ENCODE results near the gene IGF1R.

IGF1R gene

DNA sequence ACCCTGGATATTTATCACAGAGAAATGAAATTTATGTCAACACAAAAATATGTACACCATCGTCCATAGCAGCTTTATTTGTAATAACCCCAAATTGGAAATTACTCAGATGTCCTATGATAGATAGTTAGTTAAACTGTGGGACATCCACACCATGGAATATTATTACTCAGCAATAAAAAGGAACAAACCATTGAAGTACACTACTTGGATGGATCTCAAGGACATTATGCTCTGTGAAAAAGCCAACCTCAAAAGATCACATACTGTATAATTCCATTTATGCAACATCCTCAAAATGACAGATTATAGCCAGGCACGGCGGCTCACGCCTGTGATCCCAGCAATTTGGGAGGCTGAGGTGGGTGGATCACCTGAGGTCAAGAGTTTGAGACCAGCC, 246.0 kb downstream of the IGF1R start:
- H3K9me3 Mint-ChIP-seq: no peaks in the 10 kb centered on the region
- no peak for ATAC-seq (replicated peaks; ENCODE audit: extremely low read depth, poor library complexity, severe bottlenecking)
- no peaks in the 10 kb centered on the region for H3K36me3 Mint-ChIP-seq (ENCODE audit: insufficient read depth)

DNA sequence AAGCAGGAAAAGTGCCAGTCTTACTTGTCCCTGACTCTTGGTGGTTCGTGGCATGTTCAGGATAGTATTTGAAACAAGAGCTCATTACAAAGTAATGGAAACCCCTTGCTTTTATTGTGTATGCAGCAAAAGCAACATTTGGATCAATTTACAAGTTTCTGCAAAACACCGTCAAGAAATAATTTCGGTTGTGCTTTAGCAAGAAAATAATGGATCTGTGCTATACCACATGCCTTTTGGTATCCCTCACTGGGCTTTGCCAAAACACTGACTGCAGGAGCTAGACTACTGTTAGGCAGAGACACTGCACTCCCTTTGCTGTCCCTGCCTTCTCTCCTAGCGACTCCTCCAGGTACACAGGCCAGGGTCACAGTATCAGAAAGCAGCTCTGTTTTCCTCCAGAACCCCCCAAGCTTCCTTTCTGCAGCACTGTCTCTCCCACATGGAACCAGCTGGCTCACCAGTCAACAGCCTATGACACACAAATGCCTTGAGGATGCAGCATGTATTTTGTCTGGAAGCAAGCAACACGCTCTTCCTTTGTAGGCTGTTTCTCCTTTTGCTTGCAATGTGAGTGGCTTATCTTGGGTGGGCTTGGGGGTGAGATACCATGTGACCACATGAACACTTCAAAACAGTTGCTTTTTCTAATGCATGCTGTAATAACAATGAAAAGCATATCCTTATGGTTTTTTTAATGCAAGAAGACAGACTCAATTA, 247.8 kb downstream of the IGF1R start:
- Mint-ChIP-seq H3K4me1 (no peaks in the 10 kb centered on the region), H3K4me3 (no peak overlapping the region), H3K9me3 (no peaks in the 10 kb centered on the region), H3K27ac (ENCODE audit: low read depth) (no peak overlapping the region), H3K27me3 (peaks cover 17% of the 10 kb centered on the region), H3K36me3 (ENCODE audit: insufficient read depth) (no peaks in the 10 kb centered on the region)
- ATAC-seq (replicated peaks; ENCODE audit: extremely low read depth, poor library complexity, severe bottlenecking) (no peak), DNase-seq (ENCODE audit: low spot score in 2 of 2) (no peak)

More for the DNA sequence above, 246.0 kb downstream of the IGF1R start:
- no peak for DNase-seq (ENCODE audit: low spot score in 2 of 2)
- peaks cover 17% of the 10 kb centered on the region for H3K27me3 Mint-ChIP-seq
- no peak overlapping the region for H3K27ac Mint-ChIP-seq (ENCODE audit: low read depth)
- H3K4me1 Mint-ChIP-seq: no peaks in the 10 kb centered on the region
- H3K4me3 Mint-ChIP-seq: no peak overlapping the region

DNA sequence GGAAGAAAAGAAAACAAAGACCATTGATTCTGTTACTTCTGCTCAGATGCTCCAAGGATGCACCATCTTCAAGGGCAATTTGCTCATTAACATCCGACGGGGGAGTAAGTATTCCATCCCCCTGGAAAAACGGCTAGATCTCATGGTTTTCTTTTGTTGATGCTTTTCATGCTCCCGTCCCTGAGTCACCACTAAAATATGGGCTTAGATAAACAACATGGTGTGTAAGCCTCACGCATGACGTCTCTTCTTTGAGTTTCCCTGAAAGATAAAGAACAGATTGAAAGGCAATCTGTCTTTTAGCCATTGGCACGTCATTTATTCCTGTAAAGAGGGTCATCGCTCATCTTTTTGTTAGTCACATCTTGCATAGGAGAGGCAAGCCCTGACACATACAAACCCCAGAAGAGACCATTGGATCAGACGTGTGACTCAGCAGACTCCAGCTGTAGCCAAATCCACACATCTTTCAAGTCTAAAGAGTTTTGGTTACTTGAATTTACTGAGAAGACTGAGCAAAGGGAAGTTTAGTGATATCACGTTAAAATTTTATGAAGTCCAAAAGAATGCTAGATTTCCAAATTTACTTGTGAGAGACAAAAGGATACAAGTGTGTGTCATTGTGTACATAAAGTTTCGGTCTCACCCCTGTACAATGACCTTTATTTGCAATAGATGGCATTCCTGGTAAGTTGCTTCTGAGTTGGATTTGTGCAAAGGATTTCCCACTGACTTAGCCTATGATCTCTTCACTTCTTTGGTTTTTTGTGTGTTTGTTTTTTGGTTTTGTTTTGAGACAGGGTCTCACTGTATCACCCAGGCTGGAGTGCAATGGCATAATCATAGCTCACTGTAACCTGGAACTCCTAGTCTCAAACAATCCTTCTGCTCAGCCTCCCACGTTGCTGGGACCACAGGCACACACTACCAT, 248.7 kb downstream of the IGF1R start:
- no peak overlapping the region for H3K27ac Mint-ChIP-seq (ENCODE audit: low read depth)
- no peak for DNase-seq (ENCODE audit: low spot score in 2 of 2)
- no peaks in the 10 kb centered on the region for H3K9me3 Mint-ChIP-seq
- H3K36me3 Mint-ChIP-seq (ENCODE audit: insufficient read depth): no peaks in the 10 kb centered on the region
- H3K4me3 Mint-ChIP-seq: no peak overlapping the region
- peaks cover 17% of the 10 kb centered on the region for H3K27me3 Mint-ChIP-seq
- H3K4me1 Mint-ChIP-seq: no peaks in the 10 kb centered on the region
- ATAC-seq (replicated peaks; ENCODE audit: extremely low read depth, poor library complexity, severe bottlenecking): no peak

DNA sequence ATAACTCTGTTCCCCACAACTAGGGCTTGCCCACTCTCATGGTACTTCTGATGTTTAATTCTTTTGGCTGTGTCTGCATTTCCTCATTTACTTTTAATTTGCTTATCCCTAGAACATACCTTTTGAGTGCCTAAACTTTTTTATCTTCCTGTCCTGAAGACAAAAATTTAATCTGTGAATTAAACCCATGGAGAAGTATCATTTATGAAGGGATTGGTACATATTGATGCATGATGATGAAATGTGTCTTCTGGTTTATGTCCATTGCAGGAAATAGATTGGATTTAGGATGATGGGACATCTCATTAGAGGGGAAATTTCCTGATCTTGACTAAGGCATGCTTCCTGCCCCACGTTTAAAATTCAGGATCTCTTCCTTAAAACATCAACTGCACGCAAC, 249.8 kb downstream of the IGF1R start:
- Mint-ChIP-seq H3K36me3 (ENCODE audit: insufficient read depth) (no peaks in the 10 kb centered on the region), H3K27ac (ENCODE audit: low read depth) (no peak overlapping the region), H3K27me3 (peaks cover 17% of the 10 kb centered on the region), H3K4me1 (no peaks in the 10 kb centered on the region), H3K9me3 (no peaks in the 10 kb centered on the region), H3K4me3 (no peak overlapping the region)
- DNase-seq (ENCODE audit: low spot score in 2 of 2): no peak
- ATAC-seq (replicated peaks; ENCODE audit: extremely low read depth, poor library complexity, severe bottlenecking): no peak

DNA sequence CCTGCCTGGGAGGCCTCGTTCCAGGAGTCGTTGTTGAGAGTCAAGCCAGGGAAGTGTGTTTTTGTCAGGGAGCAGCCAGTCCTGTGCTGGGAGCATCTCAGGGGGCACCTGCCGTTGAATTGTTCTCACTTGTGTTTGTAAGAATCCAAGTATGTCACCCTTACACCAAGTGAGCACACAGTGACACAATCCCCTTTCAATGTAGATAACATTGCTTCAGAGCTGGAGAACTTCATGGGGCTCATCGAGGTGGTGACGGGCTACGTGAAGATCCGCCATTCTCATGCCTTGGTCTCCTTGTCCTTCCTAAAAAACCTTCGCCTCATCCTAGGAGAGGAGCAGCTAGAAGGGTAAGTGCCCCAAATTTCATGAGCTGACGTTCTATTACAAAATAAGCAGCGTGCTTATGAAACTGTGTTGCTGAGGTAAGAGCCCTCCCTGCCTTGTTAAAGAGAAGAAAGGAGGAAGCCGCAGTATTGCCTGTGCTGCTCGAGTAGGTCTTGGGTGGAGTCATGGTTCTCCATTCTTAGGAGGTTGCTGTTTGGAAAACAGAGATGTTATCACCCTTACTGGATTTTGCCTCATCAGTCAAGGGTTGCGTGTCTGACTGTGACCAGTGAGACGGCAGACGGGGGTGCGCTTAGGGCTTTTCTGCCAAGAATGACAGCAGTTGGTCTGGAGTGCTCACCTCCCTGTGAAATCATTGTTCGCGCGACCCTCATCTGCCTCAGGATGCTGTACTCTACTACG, 251.1 kb downstream of the IGF1R start:
- Mint-ChIP-seq H3K36me3 (ENCODE audit: insufficient read depth) (peaks cover 1% of the 10 kb centered on the region), H3K9me3 (no peaks in the 10 kb centered on the region), H3K27me3 (peaks cover 26% of the 10 kb centered on the region), H3K4me1 (no peaks in the 10 kb centered on the region), H3K27ac (ENCODE audit: low read depth) (no peak overlapping the region), H3K4me3 (no peak overlapping the region)
- no peak for ATAC-seq (replicated peaks; ENCODE audit: extremely low read depth, poor library complexity, severe bottlenecking)
- DNase-seq (ENCODE audit: low spot score in 2 of 2): no peak

DNA sequence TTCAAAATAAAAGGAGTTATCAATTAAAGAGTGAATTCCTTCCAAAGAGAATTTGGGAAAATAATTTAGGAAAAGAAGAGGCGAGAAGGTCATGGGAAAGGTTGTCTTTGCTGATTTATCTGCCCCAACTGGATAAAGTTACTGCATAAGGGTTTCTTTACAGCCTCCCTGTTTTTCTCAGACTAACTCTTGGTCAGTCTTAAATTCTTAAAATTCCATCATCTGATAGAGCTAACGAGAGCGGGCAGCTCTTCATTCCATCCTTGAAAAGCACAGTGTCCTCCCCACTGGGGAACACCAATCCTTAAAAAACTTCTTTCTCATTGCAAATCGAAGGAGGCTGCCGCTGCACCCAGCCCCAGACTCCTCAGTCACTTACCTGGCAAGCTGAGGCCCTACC, 252.0 kb downstream of the IGF1R start:
- no peaks in the 10 kb centered on the region for H3K4me1 Mint-ChIP-seq
- peaks cover 18% of the 10 kb centered on the region for H3K27me3 Mint-ChIP-seq
- ATAC-seq (replicated peaks; ENCODE audit: extremely low read depth, poor library complexity, severe bottlenecking) (no peak), DNase-seq (ENCODE audit: low spot score in 2 of 2) (no peak)
- no peaks in the 10 kb centered on the region for H3K9me3 Mint-ChIP-seq
- no peak overlapping the region for H3K4me3 Mint-ChIP-seq
- H3K27ac Mint-ChIP-seq (ENCODE audit: low read depth): no peak overlapping the region
- peaks cover 1% of the 10 kb centered on the region for H3K36me3 Mint-ChIP-seq (ENCODE audit: insufficient read depth)

DNA sequence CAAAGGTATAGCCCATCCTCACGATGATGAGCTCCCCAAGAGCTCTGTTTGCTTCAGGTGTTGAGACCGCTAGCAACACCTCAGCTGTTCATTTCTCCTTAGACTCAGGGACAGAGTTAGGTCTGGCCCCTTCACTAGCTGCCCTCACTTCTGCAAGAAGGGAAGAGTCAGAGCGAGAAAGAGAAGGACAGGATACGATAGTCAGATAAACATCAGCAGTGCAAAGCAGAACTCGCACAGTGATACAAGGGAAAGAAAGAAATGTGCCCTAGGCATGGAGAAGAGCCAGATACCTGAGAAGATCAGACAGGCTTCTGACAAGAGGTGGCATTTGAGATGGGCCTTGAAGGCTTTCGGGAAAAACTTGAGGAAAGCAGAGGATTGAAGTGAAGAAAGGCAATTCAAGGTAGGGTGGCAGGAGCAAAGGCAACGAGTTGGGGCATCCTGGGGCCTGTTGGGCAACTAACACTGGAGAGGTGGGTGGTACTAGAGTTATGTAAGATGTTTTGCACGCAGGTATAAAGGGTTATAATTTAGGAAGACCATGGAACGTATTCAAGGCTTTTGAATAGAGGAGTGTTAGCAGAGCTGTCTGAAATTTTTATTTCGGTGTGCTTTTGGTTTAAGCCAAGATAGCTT, 253.2 kb downstream of the IGF1R start:
- Mint-ChIP-seq H3K36me3 (ENCODE audit: insufficient read depth) (peaks cover 3% of the 10 kb centered on the region), H3K4me1 (no peaks in the 10 kb centered on the region), H3K9me3 (no peaks in the 10 kb centered on the region), H3K4me3 (no peak overlapping the region), H3K27me3 (peaks cover 13% of the 10 kb centered on the region), H3K27ac (ENCODE audit: low read depth) (no peak overlapping the region)
- DNase-seq (ENCODE audit: low spot score in 2 of 2): no peak
- ATAC-seq (replicated peaks; ENCODE audit: extremely low read depth, poor library complexity, severe bottlenecking): no peak

DNA sequence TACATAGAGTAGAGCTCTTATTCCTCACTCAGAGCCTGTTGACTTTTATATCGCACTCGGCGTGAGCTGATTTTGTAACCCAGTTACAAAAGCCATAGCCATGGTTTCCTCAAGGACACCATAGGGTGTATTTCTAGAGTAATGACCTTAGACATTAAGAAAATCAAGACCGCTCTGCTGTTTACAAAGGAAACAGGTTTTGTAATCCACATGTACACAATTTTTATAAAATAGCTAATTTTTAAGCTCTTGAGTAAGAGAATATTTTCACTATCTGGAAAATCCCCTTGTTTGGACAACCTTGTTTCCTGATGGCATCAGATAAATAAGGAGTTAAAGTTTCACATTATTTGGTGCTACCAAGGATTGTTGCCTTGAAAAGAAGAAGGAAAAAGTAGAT, 254.6 kb downstream of the IGF1R start:
- Mint-ChIP-seq H3K27me3 (peaks cover 10% of the 10 kb centered on the region), H3K4me3 (no peak overlapping the region), H3K36me3 (ENCODE audit: insufficient read depth) (peaks cover 3% of the 10 kb centered on the region), H3K9me3 (no peaks in the 10 kb centered on the region), H3K4me1 (no peaks in the 10 kb centered on the region), H3K27ac (ENCODE audit: low read depth) (no peak overlapping the region)
- no peak for DNase-seq (ENCODE audit: low spot score in 2 of 2)
- no peak for ATAC-seq (replicated peaks; ENCODE audit: extremely low read depth, poor library complexity, severe bottlenecking)

DNA sequence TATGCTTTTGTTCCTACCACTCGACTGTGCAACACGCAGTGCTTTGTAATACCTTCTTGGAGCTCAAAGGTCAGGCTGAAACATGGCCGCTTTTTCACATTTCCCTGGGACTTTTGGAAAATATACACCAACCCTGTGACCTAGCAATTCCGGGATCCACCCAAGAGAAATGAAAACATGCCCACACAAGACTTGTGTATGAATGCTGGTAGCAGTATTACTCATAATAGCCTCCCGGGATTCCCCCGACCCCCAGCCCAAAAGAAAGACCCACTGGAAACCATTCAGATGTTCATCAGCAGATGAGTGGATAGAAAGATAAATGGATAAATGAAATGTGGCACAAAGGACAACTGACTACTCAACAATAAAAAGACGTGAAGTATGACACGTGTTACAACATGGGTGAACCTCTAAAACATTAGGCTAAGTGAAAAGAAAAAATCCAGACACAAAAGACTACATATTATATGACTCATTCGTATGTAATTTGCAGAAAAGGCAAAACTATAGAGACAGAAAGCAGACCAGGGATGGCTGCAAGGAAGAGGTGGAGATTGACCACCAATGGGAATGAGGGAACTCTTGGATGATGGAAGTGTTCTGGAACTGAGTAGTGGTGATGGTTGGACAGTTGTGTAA, 255.2 kb downstream of the IGF1R start:
- no peak for ATAC-seq (replicated peaks; ENCODE audit: extremely low read depth, poor library complexity, severe bottlenecking)
- no peak overlapping the region for H3K4me3 Mint-ChIP-seq

DNA sequence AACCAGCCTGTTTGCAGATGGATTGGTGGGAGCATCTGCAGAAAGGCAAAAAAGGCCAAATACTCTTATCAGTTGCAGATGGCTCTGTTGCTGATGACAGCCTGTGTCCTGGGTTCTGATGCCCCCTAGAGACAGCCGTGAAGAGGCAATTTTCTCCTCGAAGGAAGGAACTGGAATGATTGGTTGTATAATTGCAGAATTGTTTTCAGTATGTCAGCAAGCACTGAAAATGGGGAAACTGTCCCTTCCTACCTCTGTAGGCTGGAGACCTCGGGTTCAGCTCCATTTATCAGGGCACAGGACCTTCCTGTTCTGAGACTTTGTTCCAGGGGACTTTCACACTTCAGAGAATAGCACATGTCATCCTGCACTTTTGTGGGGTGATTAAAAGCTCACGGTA, 256.2 kb downstream of the IGF1R start:
- H3K27ac Mint-ChIP-seq (ENCODE audit: low read depth): no peak overlapping the region
- DNase-seq (ENCODE audit: low spot score in 2 of 2): no peak
- peaks cover 3% of the 10 kb centered on the region for H3K36me3 Mint-ChIP-seq (ENCODE audit: insufficient read depth)
- no peak overlapping the region for H3K4me3 Mint-ChIP-seq
- peaks cover 10% of the 10 kb centered on the region for H3K27me3 Mint-ChIP-seq
- ATAC-seq (replicated peaks; ENCODE audit: extremely low read depth, poor library complexity, severe bottlenecking): no peak
- no peaks in the 10 kb centered on the region for H3K4me1 Mint-ChIP-seq
- H3K9me3 Mint-ChIP-seq: no peaks in the 10 kb centered on the region

More for the DNA sequence above, 255.2 kb downstream of the IGF1R start:
- DNase-seq (ENCODE audit: low spot score in 2 of 2): no peak
- peaks cover 10% of the 10 kb centered on the region for H3K27me3 Mint-ChIP-seq
- no peaks in the 10 kb centered on the region for H3K4me1 Mint-ChIP-seq
- H3K27ac Mint-ChIP-seq (ENCODE audit: low read depth): no peak overlapping the region
- peaks cover 3% of the 10 kb centered on the region for H3K36me3 Mint-ChIP-seq (ENCODE audit: insufficient read depth)
- H3K9me3 Mint-ChIP-seq: no peaks in the 10 kb centered on the region

DNA sequence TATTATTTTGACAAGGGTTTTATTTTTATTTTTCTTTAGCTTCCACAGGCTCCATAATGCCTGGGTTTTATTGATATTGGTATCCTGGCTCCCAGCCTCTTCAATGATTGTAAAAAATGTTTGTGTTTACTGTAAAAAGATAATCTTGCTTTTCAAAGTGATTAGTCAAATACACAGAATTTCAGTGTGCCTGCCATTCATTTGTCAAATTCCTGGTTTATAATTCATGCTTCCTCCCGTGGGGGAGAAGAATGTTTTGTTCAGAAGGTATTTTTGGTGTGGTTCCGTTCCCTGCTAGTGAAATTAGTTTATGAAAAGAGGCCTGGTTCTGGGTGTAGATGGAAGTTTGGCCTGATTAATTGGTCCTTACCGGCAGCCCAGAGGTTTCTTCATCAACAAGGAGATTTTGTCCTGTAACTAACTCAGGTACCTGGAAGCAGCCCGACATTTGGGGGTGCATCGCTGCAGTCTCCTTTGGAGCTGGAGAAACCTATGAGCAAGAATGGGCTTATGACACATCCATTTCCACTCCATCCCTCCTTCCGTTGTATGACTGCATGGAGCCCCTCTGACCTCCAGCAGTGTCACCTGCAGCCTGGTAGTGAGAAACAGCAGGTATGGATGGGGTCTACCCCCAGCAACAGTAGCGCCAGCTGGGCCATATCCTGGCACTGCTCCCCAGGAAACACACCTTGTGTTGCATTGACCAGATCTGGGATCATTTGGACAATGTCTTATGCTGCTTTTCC, 257.8 kb downstream of the IGF1R start:
- H3K4me1 Mint-ChIP-seq: no peaks in the 10 kb centered on the region
- ATAC-seq (replicated peaks; ENCODE audit: extremely low read depth, poor library complexity, severe bottlenecking) (no peak), DNase-seq (ENCODE audit: low spot score in 2 of 2) (no peak)
- H3K9me3 Mint-ChIP-seq: no peaks in the 10 kb centered on the region
- no peak overlapping the region for H3K27ac Mint-ChIP-seq (ENCODE audit: low read depth)
- no peak overlapping the region for H3K4me3 Mint-ChIP-seq
- H3K27me3 Mint-ChIP-seq: peaks cover 10% of the 10 kb centered on the region
- H3K36me3 Mint-ChIP-seq (ENCODE audit: insufficient read depth): peaks cover 3% of the 10 kb centered on the region
